IMR-90 (cell line): ENCODE results near the gene ALPK3. TPM values are rescaled to one million over a fixed set of nuclear protein-coding genes. Genes with fewer than 3 reads are reported as not detected.

Source experiments
- ATAC-seq: fragments of 200-7000 bp; cut with Tn5 transposase; 2 replicates; pipeline ENCODE4 v1.9.1; 2020; ENCODE audit warnings: low read depth, mild to moderate bottlenecking, moderate library complexity
- BruUV-seq: library from RNA; stranded (reverse); fragments of 400-500 nt; replicated peaks from 2 replicates; lab custom pipeline; 2021; lab: Mats Ljungman, UMichigan
- CTCF ChIA-PET: fragments of 300-600 bp; formaldehyde crosslinking; extraction: SDS; loops from one replicate; lab custom pipeline; 2021; ENCODE audit warnings: antibody characterized with exemption; lab: Yijun Ruan, JAX
- POLR2A ChIA-PET: fragments of 300-600 bp; sonication (Branson Sonifier 250); formaldehyde crosslinking; loops from one replicate; lab custom pipeline; 2022; ENCODE audit warnings: antibody characterized with exemption; ENCODE audit not compliant: unreplicated experiment; lab: Charles Lee
- DNase-seq: peaks from one replicate; pipeline ENCODE4 v3.0.0; 2013
- H2AFZ ChIP-seq: replicated peaks from 2 replicates; pipeline ENCODE3; 2013; ENCODE audit warnings: low read length, mild to moderate bottlenecking; ENCODE audit not compliant: poor library complexity
- H2AK5ac ChIP-seq: 2 replicates; pipeline ENCODE4 v1.6.1; 2013; ENCODE audit warnings: low read depth, low read length, inconsistent platforms
- H2AK9ac ChIP-seq: replicated peaks from 2 replicates; pipeline ENCODE3; 2013; ENCODE audit warnings: mild to moderate bottlenecking, low read depth, low read length, moderate library complexity; ENCODE audit not compliant: poor library complexity
- H2BK120ac ChIP-seq: 2 replicates; pipeline ENCODE4 v1.6.1; 2013; ENCODE audit warnings: low read depth, low read length, inconsistent platforms
- H2BK15ac ChIP-seq: 3 replicates; pipeline ENCODE4 v1.6.1; 2013; ENCODE audit warnings: low read depth, low read length, inconsistent platforms
- H2BK20ac ChIP-seq: 2 replicates; pipeline ENCODE4 v1.6.1; 2013; ENCODE audit warnings: low read depth, mild to moderate bottlenecking, inconsistent platforms, low read length, moderate library complexity
- H2BK5ac ChIP-seq: 2 replicates; pipeline ENCODE4 v1.6.1; 2013; ENCODE audit warnings: mild to moderate bottlenecking, low read depth, low read length, inconsistent platforms; ENCODE audit not compliant: poor library complexity, severe bottlenecking
- H3K14ac ChIP-seq: replicated peaks from 2 replicates; pipeline ENCODE4 v1.6.1; 2013; ENCODE audit warnings: low read depth, low read length, inconsistent platforms
- H3K18ac ChIP-seq: 2 replicates; pipeline ENCODE4 v1.6.1; 2013; ENCODE audit warnings: low read depth, low read length, control low read depth
- H3K23ac ChIP-seq: 2 replicates; pipeline ENCODE4 v1.6.1; 2013; ENCODE audit warnings: low read depth, low read length, inconsistent platforms
- H3K27ac ChIP-seq: 2 replicates; pipeline ENCODE4 v1.5.1; 2013; ENCODE audit warnings: mild to moderate bottlenecking, control low read depth, low read length; ENCODE audit not compliant: insufficient read depth
- H3K27me3 ChIP-seq: 2 replicates; pipeline ENCODE4 v1.6.1; 2013; ENCODE audit warnings: low read length; ENCODE audit not compliant: control insufficient read depth, insufficient read depth
- H3K36me3 ChIP-seq: 2 replicates; pipeline ENCODE4 v1.6.1; 2013; ENCODE audit warnings: low read length, mixed read lengths; ENCODE audit not compliant: control insufficient read depth, insufficient read depth
- H3K4ac ChIP-seq: 2 replicates; pipeline ENCODE4 v1.6.1; 2013; ENCODE audit warnings: low read depth, low read length, inconsistent platforms
- H3K4me1 ChIP-seq: 2 replicates; pipeline ENCODE4 v1.6.1; 2013; ENCODE audit warnings: low read length, mixed read lengths; ENCODE audit not compliant: control insufficient read depth, insufficient read depth
- H3K4me2 ChIP-seq: 2 replicates; pipeline ENCODE4 v1.6.1; 2013; ENCODE audit warnings: low read depth, mild to moderate bottlenecking, control low read depth, low read length, moderate library complexity
- H3K4me3 ChIP-seq: 2 replicates; pipeline ENCODE4 v1.5.1; 2013; ENCODE audit warnings: low read depth, mild to moderate bottlenecking, control low read depth, low read length, moderate library complexity; ENCODE audit not compliant: insufficient read depth
- H3K56ac ChIP-seq: 2 replicates; pipeline ENCODE4 v1.6.1; 2013; ENCODE audit warnings: low read length, inconsistent platforms; ENCODE audit not compliant: insufficient read depth; ENCODE audit errors: extremely low read depth
- H3K79me1 ChIP-seq, 2 experiments: 2 replicates each; pipeline ENCODE4 v1.6.1; 2013; ENCODE audit warnings: low read length in 2 of 2, inconsistent platforms in 1 of 2, low read depth in 1 of 2
- H3K9ac ChIP-seq: 2 replicates; pipeline ENCODE4 v1.6.1; 2013; ENCODE audit warnings: low read depth, low read length, control low read depth
- H3K9me1 ChIP-seq: 2 replicates; pipeline ENCODE4 v1.6.1; 2013; ENCODE audit warnings: low read length, inconsistent platforms; ENCODE audit not compliant: insufficient read depth
- H3K9me3 ChIP-seq: 2 replicates; pipeline ENCODE4 v1.6.1; 2013; ENCODE audit warnings: low read length; ENCODE audit not compliant: control insufficient read depth, insufficient read depth
- H4K20me1 ChIP-seq: 2 replicates; pipeline ENCODE4 v1.6.1; 2013; ENCODE audit warnings: low read length, inconsistent platforms; ENCODE audit not compliant: insufficient read depth
- H4K5ac ChIP-seq: 2 replicates; pipeline ENCODE4 v1.6.1; 2013; ENCODE audit warnings: mild to moderate bottlenecking, low read depth, low read length, control low read depth
- H4K8ac ChIP-seq, 2 experiments: 2 replicates each; pipeline ENCODE4 v1.6.1; 2013; ENCODE audit warnings: low read depth in 2 of 2, low read length in 2 of 2, control low read depth in 1 of 2, inconsistent platforms in 1 of 2
- H4K91ac ChIP-seq: 2 replicates; pipeline ENCODE4 v1.6.1; 2013; ENCODE audit warnings: low read depth, low read length, inconsistent platforms; ENCODE audit not compliant: insufficient read depth
- RFX5 ChIP-seq: IDR thresholded peaks from 2 replicates; pipeline ENCODE4 v1.8.0; 2012; ENCODE audit warnings: low read depth, mild to moderate bottlenecking, low read length, moderate library complexity
- SMC3 ChIP-seq: fragments of 150-350 bp; IDR thresholded peaks from 2 replicates; pipeline ENCODE4 v1.6.1; 2016; ENCODE audit warnings: low read depth, mild to moderate bottlenecking, antibody characterized with exemption, low read length, moderate library complexity
- WGBS, 2 experiments: methylation state at CpG; one replicate each; pipeline versions ENCODE4 v1.1.5 to v1.1.7; 2013; ENCODE audit warnings: missing lambda C conversion rate in 2 of 2; ENCODE audit not compliant: insufficient read length in 1 of 2; ENCODE audit errors: extremely low coverage in 2 of 2; 5-methylcytosine and 5-hydroxymethylcytosine counted together
- dilution Hi-C: fragments of 300-500 bp; cut with HindIII; formaldehyde crosslinking; loops from one replicate; pipeline ENCODE4 v1.14.3; 2018; ENCODE audit warnings: low sequenced_read_pairs; ENCODE audit not compliant: unreplicated experiment
- in situ Hi-C: fragments of 300-500 bp; cut with MboI; formaldehyde crosslinking; loops from 3 replicates; pipeline ENCODE4 v1.14.3; 2019; ENCODE audit warnings: low sequenced_read_pairs, inconsistent platforms, mixed read lengths
- intact Hi-C: fragments of 100-400 bp; cut with micrococcal nuclease; formaldehyde crosslinking; loops from 2 replicates; pipeline ENCODE4 v1.10.0; 2022
- polyA plus RNA-seq, 3 experiments: library from polyadenylated mRNA; depleted of rRNA; stranded (reverse); fragments of >200 nt; gene quantifications; 2 replicates each; pipeline ENCODE4 v1.2.3, GENCODE V29; 2012; ENCODE audit warnings: low replicate concordance in 1 of 3
- total RNA-seq: library from RNA; depleted of rRNA; stranded (reverse); fragments of >200 nt; gene quantifications from 2 replicates; pipeline ENCODE4 v1.2.3, GENCODE V29; 2012

ALPK3 gene
- total and polyA plus RNA-seq, 2 of the 4 experiments (the other 2 are of a cell fraction) = under 0.01 to 0.26 TPM

DNA sequence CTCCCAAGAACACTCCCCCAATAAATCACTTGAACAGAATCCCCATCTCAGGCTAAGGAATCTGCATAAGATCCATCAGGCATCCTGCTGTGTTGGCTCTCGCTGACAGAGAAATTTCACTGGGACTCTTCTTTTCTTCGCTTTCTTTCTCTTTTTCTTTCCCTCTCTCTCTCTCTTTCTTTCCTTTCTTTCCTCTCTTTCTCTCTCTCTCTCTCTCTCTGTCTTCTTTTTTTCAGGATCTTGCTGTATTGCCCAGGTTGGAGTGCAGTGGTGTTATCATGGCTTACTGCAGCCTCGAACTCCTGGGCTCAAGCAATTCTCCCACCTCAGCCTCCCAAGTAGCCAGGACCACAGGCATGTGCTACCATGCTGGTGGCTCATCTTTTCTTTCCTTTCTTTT is 62.9 kb downstream of the ALPK3 start:
- no peak overlapping the region for H3K23ac ChIP-seq
- no peak overlapping the region for H3K4ac ChIP-seq
- dilution Hi-C loops = no loop called here
- H2AK5ac ChIP-seq = no peak overlapping the region
- DNase-seq (no peak), ATAC-seq (no peak)
- H3K56ac ChIP-seq = no peak overlapping the region
- H2BK120ac ChIP-seq = no peak overlapping the region
- no peak overlapping the region for H3K4me2 ChIP-seq
- ChIA-PET POLR2A (no interaction called here), CTCF (no interaction called here)
- no peak overlapping the region for H3K9ac ChIP-seq
- H2AK9ac ChIP-seq = no peak overlapping the region
- in situ Hi-C loops = no loop called here
- TF ChIP-seq SMC3 (no peak), RFX5 (no peak)
- H3K27me3 ChIP-seq = peaks cover 26% of the 10 kb centered on the region
- H3K9me3 ChIP-seq = no peaks in the 10 kb centered on the region
- H2AFZ ChIP-seq = no peak overlapping the region
- intact Hi-C loops = no loop called here
- H3K36me3 ChIP-seq = no peaks in the 10 kb centered on the region
- no peak overlapping the region for H2BK5ac ChIP-seq
- H3K4me1 ChIP-seq = no peaks in the 10 kb centered on the region
- no TSS peak for BruUV-seq
- H3K4me3 ChIP-seq = no peak overlapping the region
- no peak overlapping the region for H2BK15ac ChIP-seq
- no peak overlapping the region for H3K18ac ChIP-seq
- H4K8ac ChIP-seq = no peak overlapping the region
- no peaks in the 10 kb centered on the region for H4K20me1 ChIP-seq
- H3K27ac ChIP-seq = no peak overlapping the region
- no peak overlapping the region for H2BK20ac ChIP-seq
- no CpG with 5 or more reads among the region's 3 CpGs for whole genome bisulfite sequencing, 2 experiments
- H4K91ac ChIP-seq = no peak overlapping the region
- H3K79me1 ChIP-seq = no peaks in the 10 kb centered on the region
- no peak overlapping the region for H3K14ac ChIP-seq
- no peaks in the 10 kb centered on the region for H3K9me1 ChIP-seq
- H4K5ac ChIP-seq = no peak overlapping the region
